ENCODE data around the gene SBF2. TPM values are rescaled to one million over a fixed set of nuclear protein-coding genes. Genes with fewer than 3 reads are reported as not detected.
"Not testable (repeated sequence)": the region's sequence is repeated elsewhere in the genome, so short reads cannot be mapped to it uniquely, and the experiment has no call there.

The SBF2 gene
- total RNA-seq, 2 experiments from 2014 or later = 14.2 to 15.2 TPM

DNA sequence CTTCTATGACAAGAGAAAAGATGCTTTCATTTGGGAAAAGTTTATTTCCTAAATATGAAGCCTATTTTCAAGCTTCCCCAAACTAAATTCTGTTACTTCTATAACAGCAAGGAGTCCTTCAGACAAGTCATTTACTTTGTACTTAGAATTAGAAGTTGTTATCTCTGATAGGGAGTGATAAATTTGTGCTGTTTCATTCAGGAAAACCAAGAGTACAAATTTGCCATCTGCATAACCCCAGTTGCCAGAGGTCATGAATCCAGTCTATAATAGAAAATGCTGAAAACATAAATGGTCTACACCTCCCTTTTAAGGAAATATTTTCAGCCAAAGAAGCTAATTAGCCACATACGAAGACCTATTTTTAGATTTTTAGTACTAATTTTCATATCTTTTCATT lies 61.3 kb downstream of the SBF2 start:
- CTCF ChIA-PET = interaction anchor here (0.7 kb wide), 1 partner anchor 10 kb away, joined by 3 read pairs; no protein-coding TSS in a partner anchor
- Mint-ChIP-seq H3K36me3 (ENCODE audit: low read depth) (no peaks in the 10 kb centered on the region), H3K4me3 (no peak overlapping the region), H3K4me1 (ENCODE audit: low read depth) (no peaks in the 10 kb centered on the region), H3K27me3 (no peaks in the 10 kb centered on the region), H3K27ac (no peak overlapping the region), H3K9me3 (no peaks in the 10 kb centered on the region)
- TF ChIP-seq, protein P1, sequence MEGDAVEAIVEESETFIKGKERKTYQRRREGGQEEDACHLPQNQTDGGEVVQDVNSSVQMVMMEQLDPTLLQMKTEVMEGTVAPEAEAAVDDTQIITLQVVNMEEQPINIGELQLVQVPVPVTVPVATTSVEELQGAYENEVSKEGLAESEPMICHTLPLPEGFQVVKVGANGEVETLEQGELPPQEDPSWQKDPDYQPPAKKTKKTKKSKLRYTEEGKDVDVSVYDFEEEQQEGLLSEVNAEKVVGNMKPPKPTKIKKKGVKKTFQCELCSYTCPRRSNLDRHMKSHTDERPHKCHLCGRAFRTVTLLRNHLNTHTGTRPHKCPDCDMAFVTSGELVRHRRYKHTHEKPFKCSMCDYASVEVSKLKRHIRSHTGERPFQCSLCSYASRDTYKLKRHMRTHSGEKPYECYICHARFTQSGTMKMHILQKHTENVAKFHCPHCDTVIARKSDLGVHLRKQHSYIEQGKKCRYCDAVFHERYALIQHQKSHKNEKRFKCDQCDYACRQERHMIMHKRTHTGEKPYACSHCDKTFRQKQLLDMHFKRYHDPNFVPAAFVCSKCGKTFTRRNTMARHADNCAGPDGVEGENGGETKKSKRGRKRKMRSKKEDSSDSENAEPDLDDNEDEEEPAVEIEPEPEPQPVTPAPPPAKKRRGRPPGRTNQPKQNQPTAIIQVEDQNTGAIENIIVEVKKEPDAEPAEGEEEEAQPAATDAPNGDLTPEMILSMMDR (IDR thresholded peaks at IDR 0.05) = no peak
- H3K27me3 ChIP-seq (ENCODE audit: control insufficient read depth in 1 of 2, insufficient read depth in 2 of 2, low read length in 2 of 2) = no peaks in the 10 kb centered on the region
- H3K9me3 ChIP-seq (ENCODE audit: control insufficient read depth in 1 of 2, insufficient read depth in 1 of 2, low read length in 2 of 2) = peaks cover 0 to 5% of the 10 kb centered on the region in 2 experiments
- H3K4me3 ChIP-seq (ENCODE audit: low read length) = no peak overlapping the region
- DNase-seq (no peak), ATAC-seq (ENCODE audit: poor library complexity) (no peak)
- H3K27ac ChIP-seq (ENCODE audit: low read depth in 1 of 2, low read length in 2 of 2) = no peak overlapping the region
- no peaks in the 10 kb centered on the region for H3K36me3 ChIP-seq (ENCODE audit: insufficient read depth, low read length)
- POLR2A ChIA-PET = no interaction called here
- intact Hi-C loops (cut with DNase I, micrococcal nuclease) = no loop called here
- H3K4me1 ChIP-seq (ENCODE audit: insufficient read depth, low read length) = no peaks in the 10 kb centered on the region

DNA sequence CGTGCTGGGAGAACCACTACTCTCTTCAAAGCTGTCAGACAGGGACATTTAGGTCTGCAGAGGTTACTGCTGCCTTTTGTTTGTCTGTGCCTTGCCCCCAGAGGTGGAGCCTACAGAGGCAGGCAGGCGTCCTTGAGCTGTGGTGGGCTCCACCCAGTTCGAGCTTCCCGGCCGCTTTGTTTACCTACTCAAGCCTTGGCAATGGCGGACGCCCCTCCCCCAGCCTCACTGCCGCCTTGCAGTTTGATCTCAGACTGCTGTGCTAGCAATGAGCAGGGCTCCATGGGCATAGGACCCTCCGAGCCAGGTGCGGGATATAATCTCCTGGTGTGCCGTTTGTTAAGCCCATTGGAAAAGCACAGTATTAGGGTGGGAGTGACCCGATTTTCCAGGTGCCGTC lies 62.2 kb downstream of the SBF2 start:
- H3K9me3 ChIP-seq (ENCODE audit: control insufficient read depth in 1 of 2, insufficient read depth in 1 of 2, low read length in 2 of 2); H3K4me3 ChIP-seq (ENCODE audit: low read length); H3K4me1 Mint-ChIP-seq (ENCODE audit: low read depth); H3K27me3 ChIP-seq (ENCODE audit: control insufficient read depth in 1 of 2, insufficient read depth in 2 of 2, low read length in 2 of 2); H3K36me3 ChIP-seq (ENCODE audit: insufficient read depth, low read length); DNase-seq; CTCF ChIA-PET; ATAC-seq (ENCODE audit: poor library complexity); H3K27ac ChIP-seq (ENCODE audit: low read depth in 1 of 2, low read length in 2 of 2); H3K27me3 Mint-ChIP-seq; H3K4me1 ChIP-seq (ENCODE audit: insufficient read depth, low read length); H3K27ac Mint-ChIP-seq; intact Hi-C loops (cut with DNase I, micrococcal nuclease); H3K9me3 Mint-ChIP-seq; POLR2A ChIA-PET; H3K36me3 Mint-ChIP-seq (ENCODE audit: low read depth); H3K4me3 Mint-ChIP-seq: not testable (repeated sequence)

DNA sequence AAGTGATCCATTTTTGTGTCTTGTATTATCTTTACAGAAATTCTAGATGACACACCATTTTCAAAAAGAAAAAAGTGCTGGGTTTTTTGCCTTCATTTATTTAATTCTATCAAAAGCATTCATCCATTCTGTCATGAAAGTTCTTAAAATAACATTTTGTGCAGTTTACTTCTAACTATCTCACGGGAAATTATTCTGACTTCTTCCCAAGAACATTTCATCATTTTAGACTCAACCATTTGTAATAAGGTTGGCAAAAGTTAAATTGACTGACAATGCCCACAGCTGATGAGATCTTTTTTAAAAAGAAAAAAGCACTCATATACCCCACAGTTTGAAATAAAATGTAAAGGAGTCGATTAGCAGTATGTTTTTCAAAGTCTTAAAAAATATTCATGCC lies 68.5 kb downstream of the SBF2 start:
- Mint-ChIP-seq H3K27me3 (no peaks in the 10 kb centered on the region), H3K27ac (no peak overlapping the region), H3K9me3 (no peaks in the 10 kb centered on the region), H3K4me1 (ENCODE audit: low read depth) (no peaks in the 10 kb centered on the region), H3K4me3 (no peak overlapping the region), H3K36me3 (ENCODE audit: low read depth) (peaks cover under 1% of the 10 kb centered on the region)
- ATAC-seq (ENCODE audit: poor library complexity) (no peak), DNase-seq (no peak)
- TF ChIP-seq, protein P1 (IDR thresholded peaks at IDR 0.05) = no peak
- Histone ChIP-seq H3K27ac (ENCODE audit: low read depth in 1 of 2, low read length in 2 of 2) (no peak overlapping the region), H3K9me3 (ENCODE audit: control insufficient read depth in 1 of 2, insufficient read depth in 1 of 2, low read length in 2 of 2) (no peaks in the 10 kb centered on the region), H3K36me3 (ENCODE audit: insufficient read depth, low read length) (no peaks in the 10 kb centered on the region), H3K4me1 (ENCODE audit: insufficient read depth, low read length) (no peaks in the 10 kb centered on the region), H3K27me3 (ENCODE audit: control insufficient read depth in 1 of 2, insufficient read depth in 2 of 2, low read length in 2 of 2) (no peaks in the 10 kb centered on the region), H3K4me3 (ENCODE audit: low read length) (no peak overlapping the region)
- POLR2A ChIA-PET = no interaction called here
- intact Hi-C loops (cut with DNase I, micrococcal nuclease) = no loop called here
- CTCF ChIA-PET = no interaction called here

DNA sequence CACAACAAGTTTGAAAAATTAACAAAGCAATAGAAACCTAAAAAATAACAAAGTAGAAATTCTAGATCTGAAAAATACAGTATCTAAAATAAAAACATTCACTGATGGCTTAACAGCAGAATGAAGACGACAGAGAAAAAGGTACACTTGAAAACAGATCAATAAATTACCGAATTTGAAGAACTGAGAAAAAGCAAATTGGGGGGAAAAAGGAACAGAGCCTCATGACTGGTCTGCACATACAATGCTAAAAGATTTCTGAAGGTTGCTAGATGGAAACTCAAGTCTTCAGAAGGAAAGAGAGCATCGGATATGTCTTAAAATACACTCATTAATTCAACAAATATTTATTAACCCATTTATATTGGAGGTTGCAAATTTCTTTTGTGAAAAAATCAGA lies 71.6 kb downstream of the SBF2 start:
- Histone ChIP-seq H3K27me3 (ENCODE audit: control insufficient read depth in 1 of 2, insufficient read depth in 2 of 2, low read length in 2 of 2) (no peaks in the 10 kb centered on the region), H3K4me1 (ENCODE audit: insufficient read depth, low read length) (no peaks in the 10 kb centered on the region), H3K27ac (ENCODE audit: low read depth in 1 of 2, low read length in 2 of 2) (no peak overlapping the region), H3K36me3 (ENCODE audit: insufficient read depth, low read length) (no peaks in the 10 kb centered on the region), H3K4me3 (ENCODE audit: low read length) (no peak overlapping the region), H3K9me3 (ENCODE audit: control insufficient read depth in 1 of 2, insufficient read depth in 1 of 2, low read length in 2 of 2) (peaks cover 0 to 8% of the 10 kb centered on the region in 2 experiments)
- DNase-seq = no peak
- Mint-ChIP-seq H3K36me3 (ENCODE audit: low read depth) (peaks cover 4% of the 10 kb centered on the region), H3K27me3 (no peaks in the 10 kb centered on the region), H3K4me1 (ENCODE audit: low read depth) (no peaks in the 10 kb centered on the region), H3K9me3 (no peaks in the 10 kb centered on the region), H3K4me3 (no peak overlapping the region), H3K27ac (no peak overlapping the region)
- POLR2A ChIA-PET = no interaction called here
- intact Hi-C loops (cut with DNase I, micrococcal nuclease) = no loop called here
- TF ChIP-seq, protein P1 (IDR thresholded peaks at IDR 0.05) = no peak
- no peak for ATAC-seq (ENCODE audit: poor library complexity)
- CTCF ChIA-PET = no interaction called here
